Peyer's patch (tissue), 4 donors: ENCODE results near the gene TIPIN.
"Not testable (repeated sequence)": the region's sequence is repeated elsewhere in the genome, so short reads cannot be mapped to it uniquely, and the experiment has no call there.

ENCODE experiments used
- CTCF ChIP-seq, 6 experiments: fragments of 450-650 bp in 4 of 6; fragments of 200-600 bp in 2 of 6; sonication (generic) in 1 of 6; IDR thresholded peaks; one replicate each; pipeline ENCODE4 v1.5.1; 2017 to 2019; ENCODE audit warnings: antibody characterized with exemption in 6 of 6, mild to moderate bottlenecking in 3 of 6, moderate library complexity in 1 of 6
- POLR2A ChIP-seq, 2 donors: fragments of 450-650 bp; IDR thresholded peaks; one replicate each; pipeline ENCODE4 v1.5.1; 2017; ENCODE audit warnings: antibody characterized with exemption in 2 of 2, mild to moderate bottlenecking in 2 of 2, moderate library complexity in 2 of 2

DNA sequence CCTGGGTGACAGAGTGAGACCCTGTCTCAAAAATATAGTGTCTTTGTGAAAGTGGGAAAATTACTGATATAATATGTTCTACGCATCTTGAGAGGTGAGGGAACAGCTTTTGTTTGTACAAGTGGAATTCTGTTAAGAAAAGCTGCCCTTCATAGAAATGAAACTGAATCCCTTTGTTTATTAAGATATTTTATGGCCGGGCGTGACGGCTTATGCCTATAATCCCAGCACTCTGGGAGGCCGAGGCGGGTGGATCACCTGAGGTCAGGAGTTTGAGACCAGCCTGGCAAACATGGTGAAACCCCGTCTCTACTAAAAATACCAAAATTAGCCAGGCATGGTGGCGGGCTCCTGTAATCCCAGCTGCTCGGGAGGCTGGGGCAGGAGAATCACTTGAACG lies 52.1 kb downstream of the TIPIN start:
- TF ChIP-seq POLR2A, CTCF (IDR thresholded peaks at IDR 0.05): not testable (repeated sequence)
